ENCODE results near the gene GGTLC3.
A peak's percentile ranks its signal among the peaks of the same experiment; 100 is the strongest.
"Not testable (repeated sequence)": the region's sequence is repeated elsewhere in the genome, so short reads cannot be mapped to it uniquely, and the experiment has no call there.

The GGTLC3 gene

GRCh38 chr22:18518061-18518460 is at the start of gene GGTLC3:
GGTLC3 (minus strand) TSS chr22:18518161; CDS start chr22:18517897, 264 bp downstream.
- not testable (repeated sequence) for DNase-seq (ENCODE audit: low read depth in 1 of 2, low spot score in 1 of 2)

- DNase-seq (ENCODE audit: low read depth in 1 of 2, low spot score in 1 of 2): not testable (repeated sequence)
Measured at GRCh38 chr22:18560099-18560974, 42.4 kb upstream of the GGTLC3 start.

GRCh38 chr22:18558939-18559338 is 41.0 kb upstream of the GGTLC3 start:
- not testable (repeated sequence) for DNase-seq (ENCODE audit: low read depth in 1 of 2, low spot score in 1 of 2)

GRCh38 chr22:18558516-18558915 is 40.6 kb upstream of the GGTLC3 start:
- not testable (repeated sequence) for DNase-seq (ENCODE audit: low read depth in 1 of 2, low spot score in 1 of 2)

GRCh38 chr22:18554280-18555256 is 36.6 kb upstream of the GGTLC3 start:
- DNase-seq (ENCODE audit: low read depth in 1 of 2, low spot score in 1 of 2): not testable (repeated sequence)

- not testable (repeated sequence) for DNase-seq (ENCODE audit: low read depth in 1 of 2, low spot score in 1 of 2)
Measured at GRCh38 chr22:18552839-18553597, 35.1 kb upstream of the GGTLC3 start.

GRCh38 chr22:18551046-18551445 is 33.1 kb upstream of the GGTLC3 start:
- DNase-seq (ENCODE audit: low read depth in 1 of 2, low spot score in 1 of 2): not testable (repeated sequence)

GRCh38 chr22:18549458-18550179 is 31.7 kb upstream of the GGTLC3 start:
- not testable (repeated sequence) for DNase-seq (ENCODE audit: low read depth in 1 of 2, low spot score in 1 of 2)

GRCh38 chr22:18544615-18545014 is 26.7 kb upstream of the GGTLC3 start:
- not testable (repeated sequence) for DNase-seq (ENCODE audit: low read depth in 1 of 2, low spot score in 1 of 2)

- DNase-seq (ENCODE audit: low read depth in 1 of 2, low spot score in 1 of 2): not testable (repeated sequence)
Measured at GRCh38 chr22:18543400-18543799, 25.4 kb upstream of the GGTLC3 start.

- DNase-seq (ENCODE audit: low read depth in 1 of 2, low spot score in 1 of 2): not testable (repeated sequence)
Measured at GRCh38 chr22:18539994-18540393, 22.0 kb upstream of the GGTLC3 start.

- not testable (repeated sequence) for DNase-seq (ENCODE audit: low read depth in 1 of 2, low spot score in 1 of 2)
Measured at GRCh38 chr22:18534315-18534714, 16.4 kb upstream of the GGTLC3 start.

GRCh38 chr22:18533633-18534032 is 15.7 kb upstream of the GGTLC3 start:
- not testable (repeated sequence) for DNase-seq (ENCODE audit: low read depth in 1 of 2, low spot score in 1 of 2)

- not testable (repeated sequence) for DNase-seq (ENCODE audit: low read depth in 1 of 2, low spot score in 1 of 2)
Measured at GRCh38 chr22:18529416-18530145, 11.6 kb upstream of the GGTLC3 start.

GRCh38 chr22:18528597-18529415 is 10.8 kb upstream of the GGTLC3 start:
- peak; percentile 72 to 90 for DNase-seq (ENCODE audit: low read depth in 1 of 2, low spot score in 1 of 2)

- DNase-seq (ENCODE audit: low read depth in 1 of 2, low spot score in 1 of 2): not testable (repeated sequence)
Measured at GRCh38 chr22:18527752-18528596, 10.0 kb upstream of the GGTLC3 start, which contains the start of gene TMEM191B. TMEM191B (plus strand) TSS chr22:18527802; CDS start chr22:18527981, 179 bp downstream.

GRCh38 chr22:18523328-18523727 is 5.4 kb upstream of the GGTLC3 start:
- not testable (repeated sequence) for DNase-seq (ENCODE audit: low read depth in 1 of 2, low spot score in 1 of 2)

Data from activated T-helper 1 cell treated with anti-CD3 and anti-CD28 coated beads, Interleukin-2, amount 50 U/mL, for 16 hours (primary cell).